HEK293T (cell line): Measurements from ENCODE around the gene MSH3.

Experiments used
- CTCF ChIA-PET: fragments of 350-600 bp; formaldehyde crosslinking; extraction: SDS; loops from one replicate; lab custom pipeline; 2021; ENCODE audit warnings: antibody characterized with exemption, inconsistent platforms; lab: Yijun Ruan, JAX
- POLR2A ChIA-PET: fragments of 350-600 bp; formaldehyde crosslinking; extraction: SDS; loops from one replicate; lab custom pipeline; 2020; ENCODE audit warnings: antibody characterized with exemption, inconsistent platforms; lab: Yijun Ruan, JAX
- DNase-seq: peaks from one replicate; pipeline ENCODE4 v3.0.0; 2012; ENCODE audit warnings: mixed read lengths; ENCODE audit errors: extremely low spot score
- ARNT ChIP-seq: fragments of 450-650 bp; IDR thresholded peaks from 2 replicates; pipeline ENCODE4 v1.6.1; 2017; ENCODE audit warnings: mild to moderate bottlenecking
- BHLHE40 ChIP-seq: fragments of 450-650 bp; IDR thresholded peaks from 2 replicates; pipeline ENCODE4 v1.6.1; 2016; ENCODE audit warnings: mild to moderate bottlenecking, moderate library complexity, borderline replicate concordance
- CTBP1 ChIP-seq: fragments of 450-650 bp; IDR thresholded peaks from 2 replicates; pipeline ENCODE4 v1.6.1; 2016; ENCODE audit warnings: borderline replicate concordance
- ELF4 ChIP-seq: fragments of 450-650 bp; IDR thresholded peaks from 2 replicates; pipeline ENCODE4 v1.6.1; 2017; ENCODE audit warnings: antibody characterized with exemption
- FOXA1 ChIP-seq: fragments of 450-650 bp; IDR thresholded peaks from 2 replicates; pipeline ENCODE4 v1.6.1; 2016; ENCODE audit warnings: mild to moderate bottlenecking
- FOXK2 ChIP-seq: fragments of 450-650 bp; IDR thresholded peaks from 2 replicates; pipeline ENCODE4 v1.6.1; 2016; ENCODE audit warnings: mild to moderate bottlenecking
- FOXM1 ChIP-seq: fragments of 450-650 bp; IDR thresholded peaks from 2 replicates; pipeline ENCODE4 v1.6.1; 2017; ENCODE audit warnings: mild to moderate bottlenecking, borderline replicate concordance
- HDGF ChIP-seq: fragments of 450-650 bp; IDR thresholded peaks from 2 replicates; pipeline ENCODE4 v1.6.1; 2017; ENCODE audit warnings: antibody characterized with exemption, borderline replicate concordance
- L3MBTL2 ChIP-seq: fragments of 450-650 bp; conservative IDR thresholded peaks from 2 replicates; pipeline ENCODE4 v1.6.1; 2016; ENCODE audit warnings: mild to moderate bottlenecking
- LEF1 ChIP-seq: fragments of 450-650 bp; IDR thresholded peaks from 2 replicates; pipeline ENCODE4 v1.6.1; 2017; ENCODE audit warnings: mild to moderate bottlenecking, borderline replicate concordance
- NFRKB ChIP-seq: fragments of 450-650 bp; IDR thresholded peaks from 2 replicates; pipeline ENCODE4 v1.6.1; 2016; ENCODE audit warnings: mild to moderate bottlenecking, moderate library complexity
- SP1 ChIP-seq: fragments of 450-650 bp; IDR thresholded peaks from 2 replicates; pipeline ENCODE4 v1.6.1; 2017
- SUZ12 ChIP-seq: fragments of 450-650 bp; IDR thresholded peaks from 2 replicates; pipeline ENCODE4 v1.6.1; 2016; ENCODE audit warnings: mild to moderate bottlenecking
- TARDBP ChIP-seq: fragments of 450-650 bp; IDR thresholded peaks from 2 replicates; pipeline ENCODE4 v1.6.1; 2016
- ZNF384 ChIP-seq: fragments of 450-650 bp; IDR thresholded peaks from 2 replicates; pipeline ENCODE4 v1.6.1; 2016
- TF ChIP-seq, protein P1 (sequence below): fragments of 450-650 bp; IDR thresholded peaks from 2 replicates; pipeline ENCODE4 v1.6.1; 2016

Gene MSH3

DNA sequence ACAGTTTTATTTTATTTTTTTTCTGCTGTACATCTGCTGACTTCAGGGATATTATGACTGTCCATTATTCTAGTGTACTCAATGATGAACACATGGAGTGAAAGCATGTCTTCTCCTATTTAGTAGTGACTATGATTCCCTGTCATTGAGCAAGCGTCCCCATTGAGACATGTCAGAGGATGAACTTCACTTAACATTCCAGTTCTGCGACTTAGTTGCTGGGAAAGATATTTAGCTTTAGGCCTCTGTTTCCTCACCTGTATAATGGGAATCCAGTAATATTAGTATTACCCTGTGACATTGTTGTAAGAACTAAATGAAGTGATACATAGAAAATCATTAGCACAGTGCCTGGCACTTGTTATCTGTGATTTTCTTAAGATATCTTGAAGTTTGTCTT is 145.1 kb downstream of the MSH3 start:
- ChIA-PET CTCF (no interaction called here), POLR2A (no interaction called here)
- DNase-seq: no peak
- TF ChIP-seq SUZ12 (no peak), FOXM1 (no peak), ZNF384 (no peak), ELF4 (no peak), CTBP1 (no peak), L3MBTL2 (no peak), LEF1 (no peak)

DNA sequence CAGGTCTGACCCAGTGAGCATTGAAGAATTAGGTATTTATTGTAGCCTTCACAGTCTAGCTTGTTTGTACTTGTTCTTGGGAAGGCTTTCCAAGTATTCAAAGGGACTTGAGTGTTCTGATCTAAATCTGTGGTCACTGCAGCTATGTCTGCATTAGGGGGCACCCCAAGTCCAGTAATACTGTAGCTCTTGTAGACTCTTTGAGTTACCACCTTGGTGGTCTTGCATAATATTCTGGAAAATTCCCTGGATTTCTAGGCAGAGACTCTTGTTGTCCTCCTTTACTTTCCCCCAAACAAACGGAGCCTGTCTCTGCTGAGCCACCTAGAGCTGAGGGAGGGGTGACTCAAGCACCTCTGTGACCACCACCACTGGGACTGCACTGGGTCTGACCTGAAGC is 149.9 kb downstream of the MSH3 start:
- DNase-seq: no peak
- CTCF ChIA-PET: no interaction called here
- POLR2A ChIA-PET: no interaction called here
- TF ChIP-seq FOXA1 (no peak), CTBP1 (no peak), ELF4 (no peak), ZNF384 (no peak), SP1 (no peak), ARNT (no peak), L3MBTL2 (no peak), FOXM1 (no peak), HDGF (no peak), LEF1 (no peak), TARDBP (no peak), SUZ12 (no peak), BHLHE40 (no peak), NFRKB (no peak), FOXK2 (no peak)
- TF ChIP-seq, protein P1, sequence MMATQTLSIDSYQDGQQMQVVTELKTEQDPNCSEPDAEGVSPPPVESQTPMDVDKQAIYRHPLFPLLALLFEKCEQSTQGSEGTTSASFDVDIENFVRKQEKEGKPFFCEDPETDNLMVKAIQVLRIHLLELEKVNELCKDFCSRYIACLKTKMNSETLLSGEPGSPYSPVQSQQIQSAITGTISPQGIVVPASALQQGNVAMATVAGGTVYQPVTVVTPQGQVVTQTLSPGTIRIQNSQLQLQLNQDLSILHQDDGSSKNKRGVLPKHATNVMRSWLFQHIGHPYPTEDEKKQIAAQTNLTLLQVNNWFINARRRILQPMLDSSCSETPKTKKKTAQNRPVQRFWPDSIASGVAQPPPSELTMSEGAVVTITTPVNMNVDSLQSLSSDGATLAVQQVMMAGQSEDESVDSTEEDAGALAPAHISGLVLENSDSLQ: no peak

DNA sequence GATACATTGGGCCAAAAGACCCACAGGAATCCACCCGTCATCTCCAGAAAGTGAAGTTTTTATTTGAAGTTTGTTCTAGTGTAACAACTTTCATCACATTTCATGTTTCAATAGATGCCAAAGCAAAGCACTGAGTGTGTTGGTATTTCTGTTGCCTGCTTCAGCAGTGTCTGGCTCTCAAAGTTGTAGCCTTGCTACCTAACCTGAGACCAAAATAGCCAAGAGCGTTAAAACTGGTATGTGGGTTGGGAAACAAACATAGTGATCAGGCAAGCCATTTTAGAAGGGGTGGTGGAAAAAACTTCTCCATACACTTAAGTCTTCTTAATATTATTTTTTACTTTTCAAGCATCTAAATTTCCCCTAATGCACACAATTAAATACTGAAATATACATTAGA is 150.6 kb downstream of the MSH3 start:
- ChIA-PET POLR2A (no interaction called here), CTCF (no interaction called here)
- DNase-seq: no peak
- TF ChIP-seq HDGF (no peak), NFRKB (no peak), BHLHE40 (no peak), SP1 (no peak), FOXA1 (no peak), ELF4 (no peak), LEF1 (no peak), FOXM1 (no peak)
- TF ChIP-seq, protein P1: no peak

DNA sequence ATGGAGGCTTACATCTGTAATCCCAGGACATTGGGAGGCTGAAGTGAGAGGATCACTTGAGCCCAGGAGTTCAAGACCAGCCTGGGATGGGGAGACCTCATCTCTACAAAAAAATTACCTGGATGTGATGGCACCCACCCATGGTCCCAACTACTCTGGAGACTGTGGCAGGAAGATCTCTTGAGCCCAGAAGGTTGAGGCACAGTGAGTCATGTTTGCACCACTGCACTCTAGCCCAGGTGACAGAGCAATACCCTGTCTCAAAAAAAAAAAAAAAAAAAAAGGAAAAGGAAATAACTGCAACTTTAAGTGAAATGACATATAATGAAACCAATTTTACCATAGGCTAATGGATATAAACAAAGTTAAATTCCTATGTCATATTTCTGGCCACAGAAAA is 152.5 kb downstream of the MSH3 start:
- no peak for DNase-seq
- TF ChIP-seq LEF1 (no peak), SUZ12 (no peak), ELF4 (no peak), CTBP1 (no peak), L3MBTL2 (no peak), NFRKB (no peak), FOXA1 (no peak), BHLHE40 (no peak), ARNT (no peak), ZNF384 (no peak), TARDBP (no peak), FOXM1 (no peak), SP1 (no peak)
- TF ChIP-seq, protein P1: no peak
- ChIA-PET CTCF (no interaction called here), POLR2A (no interaction called here)

- ChIA-PET CTCF (no interaction called here), POLR2A (no interaction called here)
- DNase-seq: no peak
- TF ChIP-seq LEF1 (no peak), ARNT (no peak), L3MBTL2 (no peak), CTBP1 (no peak), ELF4 (no peak), SP1 (no peak), SUZ12 (no peak), FOXA1 (no peak), FOXM1 (no peak)
Measured at GRCh38 chr5:80809451-80809850, 155.0 kb downstream of the MSH3 start.

GRCh38 chr5:80810425-80810824 is 156.0 kb downstream of the MSH3 start:
- CTCF ChIA-PET: no interaction called here
- DNase-seq: no peak
- POLR2A ChIA-PET: no interaction called here
- TF ChIP-seq, protein P1: peak; percentile 63
- TF ChIP-seq ARNT: no peak

GRCh38 chr5:80816590-80816989 is 162.1 kb downstream of the MSH3 start:
- no peak for TF ChIP-seq LEF1
- TF ChIP-seq BHLHE40: no peak
- no peak for TF ChIP-seq FOXM1
- TF ChIP-seq HDGF: no peak
- TF ChIP-seq FOXA1: no peak
- no peak for TF ChIP-seq TARDBP
- TF ChIP-seq SUZ12: no peak
- no peak for TF ChIP-seq ZNF384
- TF ChIP-seq NFRKB: no peak
- TF ChIP-seq CTBP1: no peak
- TF ChIP-seq, protein P1: no peak
- TF ChIP-seq SP1: no peak
- TF ChIP-seq L3MBTL2: no peak
- TF ChIP-seq ELF4: no peak
- no peak for TF ChIP-seq ARNT
- no peak for TF ChIP-seq FOXK2
- ChIA-PET CTCF (no interaction called here), POLR2A (no interaction called here)
- DNase-seq: no peak
